Measurements from ENCODE around the gene GLRA3.
"Not testable (repeated sequence)": the region's sequence is repeated elsewhere in the genome, so short reads cannot be mapped to it uniquely, and the experiment has no call there.

GLRA3 gene

GRCh38 chr4:174808836-174809235 lies 20.2 kb downstream of the GLRA3 start:
- no peak for DNase-seq

GRCh38 chr4:174808119-174808518 lies 20.9 kb downstream of the GLRA3 start:
- no peak for DNase-seq

- DNase-seq, result no peak
Measured at GRCh38 chr4:174805746-174806145, 23.3 kb downstream of the GLRA3 start.

- peak; percentile 10 for DNase-seq
Measured at GRCh38 chr4:174794543-174795094, 34.4 kb downstream of the GLRA3 start.

GRCh38 chr4:174789657-174790056 lies 39.4 kb downstream of the GLRA3 start:
- no peak for DNase-seq

GRCh38 chr4:174778274-174778986 lies 50.6 kb downstream of the GLRA3 start:
- not testable (repeated sequence) for DNase-seq

GRCh38 chr4:174775366-174775765 lies 53.7 kb downstream of the GLRA3 start:
- no peak for DNase-seq

- DNase-seq, result no peak
Measured at GRCh38 chr4:174764105-174764729, 64.8 kb downstream of the GLRA3 start.

- no peak for DNase-seq
Measured at GRCh38 chr4:174763454-174764104, 65.5 kb downstream of the GLRA3 start.

GRCh38 chr4:174761451-174761850 lies 67.6 kb downstream of the GLRA3 start:
- DNase-seq, result no peak

GRCh38 chr4:174757736-174758135 lies 71.3 kb downstream of the GLRA3 start:
- DNase-seq, result no peak

GRCh38 chr4:174753021-174753420 lies 76.0 kb downstream of the GLRA3 start:
- DNase-seq, result no peak

GRCh38 chr4:174752026-174752425 lies 77.0 kb downstream of the GLRA3 start:
- DNase-seq, result no peak

- DNase-seq, result no peak
Measured at GRCh38 chr4:174749091-174749490, 80.0 kb downstream of the GLRA3 start.

- no peak for DNase-seq
Measured at GRCh38 chr4:174746710-174747109, 82.3 kb downstream of the GLRA3 start.

GRCh38 chr4:174742561-174742960 lies 86.5 kb downstream of the GLRA3 start:
- DNase-seq, result no peak

- DNase-seq, result no peak
Measured at GRCh38 chr4:174739576-174739975, 89.5 kb downstream of the GLRA3 start.

GRCh38 chr4:174734181-174734580 lies 94.9 kb downstream of the GLRA3 start:
- DNase-seq, result no peak

- no peak for DNase-seq
Measured at GRCh38 chr4:174717828-174718227, 111.2 kb downstream of the GLRA3 start.

- DNase-seq, result no peak
Measured at GRCh38 chr4:174716986-174717770, 111.9 kb downstream of the GLRA3 start.

- no peak for DNase-seq
Measured at GRCh38 chr4:174714393-174715211, 114.4 kb downstream of the GLRA3 start.

GRCh38 chr4:174713821-174714220 lies 115.2 kb downstream of the GLRA3 start:
- DNase-seq, result no peak
